Activated CD4-positive, alpha-beta T cell treated with anti-CD3 and anti-CD28 coated beads, Interleukin-2, amount 50 U/mL, for 1 hour (primary cell): ENCODE results near the gene OR10G3.
"Not testable (repeated sequence)": the region's sequence is repeated elsewhere in the genome, so short reads cannot be mapped to it uniquely, and the experiment has no call there.

ENCODE experiments used
- DNase-seq: peaks from one replicate; pipeline ENCODE4 v3.0.0-alpha.2; 2020

OR10G3 gene, protein sequence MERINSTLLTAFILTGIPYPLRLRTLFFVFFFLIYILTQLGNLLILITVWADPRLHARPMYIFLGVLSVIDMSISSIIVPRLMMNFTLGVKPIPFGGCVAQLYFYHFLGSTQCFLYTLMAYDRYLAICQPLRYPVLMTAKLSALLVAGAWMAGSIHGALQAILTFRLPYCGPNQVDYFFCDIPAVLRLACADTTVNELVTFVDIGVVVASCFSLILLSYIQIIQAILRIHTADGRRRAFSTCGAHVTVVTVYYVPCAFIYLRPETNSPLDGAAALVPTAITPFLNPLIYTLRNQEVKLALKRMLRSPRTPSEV

DNA sequence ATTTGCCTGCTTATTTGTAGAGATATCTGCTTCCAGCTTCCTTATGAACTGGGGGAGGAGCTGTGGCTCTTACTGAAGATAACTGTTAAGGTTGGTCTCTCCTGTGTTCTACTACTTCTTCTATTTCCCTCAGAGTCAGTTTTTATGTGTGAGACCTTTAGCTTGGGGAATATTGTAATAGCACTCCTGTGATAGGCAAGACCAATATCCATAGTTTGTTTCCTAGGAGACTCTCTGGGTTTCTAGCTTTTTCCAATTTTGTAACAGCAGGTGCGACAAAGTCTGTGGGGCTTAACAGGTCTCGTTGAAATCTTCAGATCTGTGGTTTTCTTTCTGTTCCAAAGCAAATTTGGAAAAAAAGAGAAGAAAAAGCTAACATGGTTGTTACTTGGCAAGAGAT, at the start of gene OR10G3:
Gene OR10G3 (minus strand): TSS at position 101 of the 400 bp plus-strand sequence. CDS start 9,332 bp downstream, outside the sequence.
- no peak for DNase-seq

DNA sequence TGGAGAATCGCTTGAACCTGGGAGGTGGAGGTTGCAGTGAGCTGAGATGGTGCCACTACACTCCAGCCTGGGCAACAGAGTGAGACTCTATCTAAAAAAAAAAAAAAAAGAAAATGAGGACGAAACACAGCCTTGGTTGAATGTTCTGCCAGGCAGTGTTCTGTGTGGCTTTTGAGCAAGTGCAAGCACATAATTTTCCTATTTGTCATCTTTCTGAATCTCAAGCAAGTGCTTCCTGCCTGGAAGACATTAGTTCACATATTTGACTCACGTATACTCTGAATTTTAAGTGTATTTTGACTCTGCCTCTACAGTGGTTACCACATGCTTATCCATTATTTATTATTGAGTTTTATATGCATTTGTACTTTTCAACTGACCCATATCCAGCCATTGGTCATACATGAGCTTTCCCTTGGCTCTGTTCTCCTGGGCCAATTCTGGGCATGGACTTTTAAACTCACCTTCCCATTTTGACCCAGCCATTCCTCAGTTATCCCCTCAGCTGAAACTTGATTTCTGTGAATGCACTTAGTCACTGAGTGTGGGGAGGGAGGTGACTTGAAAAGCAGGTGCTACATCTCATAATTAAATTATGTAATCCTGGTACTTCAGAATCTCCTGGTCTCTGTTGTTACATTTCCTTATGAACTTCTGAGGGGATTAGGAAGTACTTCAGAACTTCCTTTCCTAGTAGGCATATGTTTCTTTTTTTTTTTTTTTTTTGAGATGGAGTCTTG, 46.8 kb upstream of the OR10G3 start:
- DNase-seq = no peak

DNA sequence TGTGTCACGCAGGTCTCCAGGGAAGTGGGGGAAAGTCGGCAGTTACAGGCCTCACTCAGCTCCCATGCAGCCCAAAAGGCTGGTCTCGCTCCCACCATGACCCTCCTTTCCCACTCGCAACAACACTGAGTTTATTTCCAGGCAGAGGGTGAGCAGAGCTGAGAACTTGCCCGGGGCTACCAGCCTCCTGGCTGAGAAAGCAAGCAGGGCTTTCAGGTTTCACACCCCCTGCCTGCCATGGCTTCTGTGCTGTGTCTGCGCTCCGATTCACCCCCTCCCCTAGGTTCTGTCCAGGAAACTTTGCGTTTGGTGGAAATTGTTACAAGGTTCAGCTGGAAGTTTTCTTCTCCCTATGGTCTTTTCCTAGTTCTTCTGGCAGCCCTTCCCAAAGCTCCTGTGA, 37.7 kb upstream of the OR10G3 start:
- DNase-seq = no peak

DNA sequence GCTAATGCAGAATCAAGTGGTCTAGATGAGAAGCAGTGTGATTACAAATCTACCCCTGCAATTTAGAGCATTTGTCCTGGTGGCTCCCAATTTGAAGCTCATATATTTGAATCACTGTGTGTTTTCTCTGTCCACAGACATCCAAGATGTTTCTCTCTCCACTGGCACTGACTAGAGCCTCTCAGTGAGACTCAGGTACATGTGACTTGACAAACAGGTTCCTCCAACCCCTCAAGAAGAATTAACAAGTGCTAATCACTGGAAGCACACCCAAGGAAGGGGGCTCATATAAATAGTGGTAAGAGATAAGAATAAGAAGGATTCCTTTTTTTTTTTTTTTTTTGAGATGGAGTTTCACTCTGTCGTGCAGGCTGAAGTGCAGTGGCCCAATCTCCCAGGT, 34.4 kb upstream of the OR10G3 start:
- DNase-seq = no peak

DNA sequence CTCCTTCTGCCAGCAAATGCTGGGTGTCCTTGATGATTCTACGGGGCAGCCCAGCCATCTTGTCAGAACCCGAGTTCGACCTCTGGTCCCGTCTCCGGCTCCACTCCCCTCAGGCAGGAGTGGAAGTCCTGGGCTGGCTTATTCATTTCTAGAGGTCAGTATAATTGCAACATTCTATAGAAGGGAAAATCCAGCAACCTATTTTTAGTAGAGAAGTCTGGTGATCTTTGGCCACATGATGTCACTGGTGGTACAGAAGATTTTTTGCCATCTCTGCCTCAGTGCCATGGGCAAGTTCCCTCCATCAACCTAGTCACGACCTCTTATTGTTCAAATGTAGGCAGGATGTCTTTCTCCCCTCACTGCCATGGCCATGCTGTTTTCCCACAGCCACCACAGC, 32.4 kb upstream of the OR10G3 start:
- no peak for DNase-seq

DNA sequence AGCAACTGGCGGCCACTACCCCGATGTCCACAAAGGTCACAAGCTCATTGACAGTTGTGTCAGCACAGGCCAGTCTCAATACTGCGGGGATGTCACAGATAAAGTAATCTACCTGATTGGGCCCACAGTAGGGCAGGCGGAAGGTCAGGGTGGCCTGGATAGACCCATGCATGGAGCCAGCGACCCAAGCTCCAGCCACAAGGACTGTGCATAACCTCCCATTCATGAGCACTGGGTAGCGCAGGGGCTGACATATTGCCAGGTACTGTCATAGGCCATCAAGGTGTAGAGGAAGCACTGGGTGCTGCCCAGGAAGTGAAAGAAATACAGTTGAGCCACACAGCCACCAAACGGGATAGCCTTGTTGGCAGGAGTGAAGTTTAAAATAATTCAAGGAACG, 22.3 kb upstream of the OR10G3 start:
- not testable (repeated sequence) for DNase-seq

DNA sequence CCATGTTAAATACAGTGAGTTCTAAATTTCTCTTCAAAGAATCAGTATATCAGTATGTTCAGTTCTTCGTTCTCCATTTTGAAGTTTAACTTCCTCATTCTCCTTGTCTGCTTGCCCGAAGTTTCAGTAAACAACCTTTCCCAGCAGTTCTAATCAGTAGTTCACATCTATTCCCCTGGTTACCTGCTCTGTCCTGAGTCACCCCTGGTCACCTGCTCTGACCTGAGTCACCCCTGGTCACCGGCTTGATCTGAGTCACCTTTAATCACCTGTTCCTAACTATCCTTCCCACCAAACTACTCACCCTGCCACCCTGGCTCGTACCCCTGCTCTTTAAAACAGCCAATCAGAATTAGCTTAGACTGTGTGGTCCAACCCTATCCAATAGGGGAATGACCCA, 9.4 kb upstream of the OR10G3 start:
- no peak for DNase-seq

DNA sequence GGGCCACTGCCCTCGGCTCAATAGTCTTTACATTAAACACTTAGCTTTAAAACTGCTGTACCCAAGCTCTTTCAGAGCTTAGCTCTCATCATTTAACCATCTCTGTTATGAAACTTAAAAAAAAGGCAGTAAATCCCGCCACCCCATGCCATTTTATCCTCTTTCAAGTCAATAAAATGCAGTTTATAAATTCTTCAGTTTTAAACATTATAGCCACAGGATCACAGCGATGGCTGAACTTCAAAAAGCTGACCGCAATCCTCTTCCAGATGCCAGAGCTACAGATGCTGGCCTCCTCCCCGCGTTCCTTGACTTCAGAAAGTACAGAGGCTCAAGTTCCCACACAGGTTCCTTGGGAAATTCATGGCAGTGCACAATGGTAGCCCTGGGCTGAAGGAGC, 4.2 kb downstream of the OR10G3 start:
- DNase-seq = no peak

DNA sequence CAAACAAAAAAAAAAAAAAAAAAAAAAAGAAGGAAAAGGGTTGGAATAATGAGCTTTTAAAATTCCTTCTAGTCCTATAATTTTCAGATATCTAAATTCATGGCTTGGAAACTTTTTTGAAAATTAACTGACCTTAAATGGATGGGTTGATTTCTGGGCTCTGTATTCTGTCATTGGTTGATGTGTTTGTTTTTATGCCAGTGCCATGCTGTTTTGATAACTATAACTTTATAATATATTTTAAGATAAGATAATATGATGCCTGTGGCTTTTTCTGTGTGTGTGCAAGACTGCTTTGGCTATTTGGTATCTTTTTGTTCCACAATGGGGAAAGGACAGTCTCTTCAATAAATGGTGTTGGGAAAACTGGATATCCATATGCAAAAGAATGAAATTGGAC, 7.3 kb downstream of the OR10G3 start:
- DNase-seq = no peak

DNA sequence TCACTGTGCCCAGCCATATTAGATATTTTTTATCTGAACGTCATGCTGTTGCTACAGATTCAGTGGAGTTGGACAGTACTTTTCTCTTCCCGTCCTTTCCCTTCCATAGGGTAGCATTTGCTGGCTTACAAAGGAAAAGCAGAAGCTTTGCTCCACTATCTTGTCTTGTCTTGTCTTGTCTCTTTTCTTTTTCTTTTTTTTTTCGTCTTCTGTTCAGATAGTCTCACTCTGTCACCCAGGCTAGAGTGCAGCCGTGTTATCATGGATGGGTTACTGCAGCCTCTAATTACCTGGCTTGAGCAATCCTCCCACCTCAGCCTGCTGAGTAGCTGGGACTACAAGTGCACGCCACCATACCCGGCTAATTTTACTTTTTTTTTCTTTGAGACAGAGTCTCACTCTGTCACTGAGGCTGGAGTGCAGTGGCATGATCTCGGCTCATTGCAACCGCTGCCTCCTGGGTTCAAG, 21.1 kb downstream of the OR10G3 start:
- no peak for DNase-seq

DNA sequence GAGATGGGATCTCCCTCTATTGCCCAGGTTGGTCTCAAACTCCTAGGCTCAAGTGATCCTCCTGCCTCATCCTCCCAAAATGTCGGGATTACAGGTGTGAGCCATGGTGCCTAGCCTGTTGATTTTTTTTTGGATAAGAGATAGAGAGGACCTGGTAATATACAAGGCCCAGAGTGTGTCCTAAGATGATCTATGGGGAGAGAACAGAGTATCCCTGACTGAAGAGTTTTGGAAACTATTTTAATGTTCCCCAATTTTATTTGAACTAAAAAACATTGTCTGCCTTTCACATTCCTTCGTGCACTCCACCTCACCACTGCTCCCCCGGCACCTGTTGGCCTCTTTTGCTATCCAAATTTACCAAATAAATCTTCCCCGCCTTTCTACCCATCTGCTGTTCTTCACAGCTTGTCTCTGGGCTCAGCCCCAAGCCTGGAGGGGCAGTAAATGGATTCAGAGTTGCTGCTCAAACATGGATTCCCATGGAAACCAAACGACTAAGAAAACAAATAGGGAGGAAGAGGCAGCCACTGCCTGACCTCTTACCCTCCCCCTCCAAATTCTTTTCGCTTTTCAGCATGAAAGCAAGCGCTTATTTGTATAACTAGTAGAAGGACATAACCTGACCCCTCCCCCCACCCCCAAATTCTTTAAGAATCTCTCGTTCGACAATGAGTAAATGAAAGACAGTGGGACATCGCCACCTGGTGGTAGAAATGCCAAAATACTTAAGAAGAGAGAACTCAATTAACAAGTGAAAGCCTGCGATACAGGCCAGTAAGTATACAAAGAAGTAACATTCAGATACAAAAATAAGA, 22.6 kb downstream of the OR10G3 start:
- DNase-seq = peak; percentile 71

DNA sequence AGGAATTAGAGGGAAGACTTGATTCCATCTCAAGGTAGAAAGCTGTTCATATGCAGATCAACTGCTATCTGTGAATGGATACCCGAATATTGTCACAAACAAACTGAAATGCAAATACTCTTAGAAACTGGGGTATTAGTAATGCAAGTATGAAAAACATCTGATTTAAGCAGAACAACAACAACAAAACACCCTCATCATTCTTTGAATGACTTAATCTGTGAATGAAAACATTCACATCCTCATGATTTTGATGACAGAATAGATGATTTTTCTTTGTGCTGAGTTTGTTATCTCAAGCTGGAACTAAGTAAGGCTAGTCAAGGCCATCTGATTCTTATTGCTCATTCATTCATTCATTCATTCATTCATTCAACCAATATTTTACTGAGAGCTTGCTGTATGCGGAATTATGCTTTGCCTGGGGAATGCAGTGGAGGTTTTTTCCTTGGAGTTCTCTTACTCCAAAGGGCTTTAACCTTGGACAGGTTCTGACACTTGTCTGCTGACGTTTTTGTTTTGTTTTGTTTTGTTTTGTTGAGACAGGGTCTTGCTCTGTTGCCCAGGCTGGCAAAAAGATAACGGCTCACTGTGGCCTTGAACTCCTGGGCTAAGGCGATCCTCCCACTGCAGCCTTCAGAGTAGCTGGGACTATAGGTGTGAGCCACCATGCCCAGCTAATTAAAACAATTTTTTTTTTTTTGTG, 23.3 kb downstream of the OR10G3 start:
- no peak for DNase-seq

DNA sequence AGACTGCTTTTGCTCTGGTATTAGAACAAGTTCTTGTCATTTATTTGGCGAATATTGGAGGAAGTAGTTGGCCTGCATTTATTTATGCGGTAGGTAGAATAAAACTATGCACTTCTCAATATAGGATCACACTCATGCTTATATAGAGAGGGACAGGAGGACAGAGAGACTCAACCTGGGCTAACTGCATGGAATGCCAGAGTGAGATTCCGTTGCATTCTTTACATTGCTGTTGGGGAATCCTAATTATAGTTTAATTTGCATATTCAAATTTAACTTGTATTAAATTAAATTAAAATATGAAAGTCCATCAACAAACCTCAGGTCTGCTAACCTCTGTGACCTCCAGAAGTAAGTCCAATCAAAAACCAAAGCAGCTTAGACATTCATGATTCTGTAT, 26.6 kb downstream of the OR10G3 start:
- DNase-seq = no peak

DNA sequence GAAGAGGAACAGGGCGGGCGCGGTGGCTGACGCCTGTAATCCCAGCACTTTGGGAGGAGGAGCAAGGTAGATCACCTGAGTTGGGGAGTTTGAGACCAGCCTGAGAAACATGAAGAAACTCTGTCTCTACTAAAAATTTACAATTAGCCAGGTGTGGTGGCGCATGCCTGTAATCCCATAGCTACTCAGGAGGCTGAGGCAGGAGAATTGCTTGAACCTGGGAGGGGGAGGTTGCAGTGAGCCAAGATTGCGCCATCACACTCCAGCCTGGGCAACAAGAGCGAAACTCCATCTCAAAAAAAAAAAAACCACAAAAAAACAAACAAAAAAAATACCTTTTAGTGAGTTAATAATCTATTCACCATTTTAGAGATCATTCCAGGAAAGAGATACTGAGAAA, 35.3 kb downstream of the OR10G3 start:
- not testable (repeated sequence) for DNase-seq

DNA sequence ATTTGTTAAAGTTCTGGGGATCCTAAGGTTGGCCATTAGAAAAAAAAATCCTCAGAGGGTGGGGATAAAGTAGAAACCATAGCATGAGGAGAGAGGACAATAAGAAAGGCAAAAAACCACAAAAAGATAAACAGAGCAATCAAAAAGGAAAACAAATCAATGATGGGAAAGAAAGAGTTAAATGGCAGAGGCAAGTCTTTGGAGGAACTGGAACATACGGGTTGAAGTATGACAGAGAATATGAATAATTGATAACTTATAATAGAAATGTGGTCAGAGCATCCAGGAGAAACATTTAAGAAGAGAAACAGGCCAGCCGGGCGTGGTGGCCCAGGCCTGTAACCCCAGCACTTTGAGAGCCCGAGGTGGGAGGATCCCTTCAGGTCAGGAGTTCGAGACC, 35.9 kb downstream of the OR10G3 start:
- no peak for DNase-seq

DNA sequence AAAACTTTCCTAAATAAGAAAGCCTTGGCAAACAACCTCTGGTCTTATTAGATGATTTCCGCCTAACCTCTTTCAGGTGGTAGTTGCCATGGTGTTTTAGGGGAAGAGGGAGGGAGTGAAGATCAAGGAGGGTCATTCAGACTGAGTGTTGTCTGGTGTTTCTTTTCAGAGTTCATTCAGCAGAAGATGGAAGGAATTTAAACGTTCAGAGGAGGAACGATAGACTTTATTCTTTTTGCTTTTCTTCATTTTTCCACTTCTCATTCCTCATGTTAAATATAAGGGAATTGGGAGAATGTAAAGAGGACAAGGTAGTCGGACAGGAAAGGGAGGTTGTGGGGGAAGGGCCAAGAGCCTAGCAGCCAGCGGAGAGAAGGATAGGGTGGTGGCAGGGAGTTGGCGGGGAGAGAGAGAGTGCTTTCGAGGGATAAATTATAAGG, 36.3 kb downstream of the OR10G3 start:
- DNase-seq = no peak

DNA sequence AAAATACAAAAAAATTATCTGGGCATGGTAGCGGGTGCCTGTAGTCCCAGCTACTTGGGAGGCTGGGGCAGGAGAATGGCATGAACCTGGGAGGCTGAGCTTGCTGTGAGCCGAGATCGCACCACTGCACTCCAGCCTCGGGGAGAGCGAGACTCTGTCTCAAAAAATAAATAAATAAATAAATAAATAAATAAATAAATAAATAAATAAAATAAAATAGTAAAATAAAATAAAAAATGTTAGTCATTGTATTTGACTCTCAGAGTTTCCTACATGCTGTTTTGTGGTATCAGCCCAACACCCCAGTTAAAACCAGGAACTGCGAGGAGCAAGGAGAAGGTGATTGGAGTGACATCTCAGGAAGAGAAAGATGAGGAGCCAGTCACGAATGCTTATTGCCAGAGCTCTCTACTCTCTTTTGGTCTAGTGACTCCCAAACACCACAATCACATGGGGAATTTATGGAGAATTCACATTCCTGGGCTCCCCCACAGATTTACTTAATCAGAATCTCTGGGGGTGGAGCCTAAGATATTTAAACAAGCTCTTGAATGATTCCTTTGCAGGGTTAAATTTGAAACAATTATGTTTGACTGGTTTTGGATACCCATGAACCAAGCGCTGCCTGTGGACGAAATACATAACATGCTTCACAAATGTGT, 38.3 kb downstream of the OR10G3 start:
- DNase-seq = no peak

DNA sequence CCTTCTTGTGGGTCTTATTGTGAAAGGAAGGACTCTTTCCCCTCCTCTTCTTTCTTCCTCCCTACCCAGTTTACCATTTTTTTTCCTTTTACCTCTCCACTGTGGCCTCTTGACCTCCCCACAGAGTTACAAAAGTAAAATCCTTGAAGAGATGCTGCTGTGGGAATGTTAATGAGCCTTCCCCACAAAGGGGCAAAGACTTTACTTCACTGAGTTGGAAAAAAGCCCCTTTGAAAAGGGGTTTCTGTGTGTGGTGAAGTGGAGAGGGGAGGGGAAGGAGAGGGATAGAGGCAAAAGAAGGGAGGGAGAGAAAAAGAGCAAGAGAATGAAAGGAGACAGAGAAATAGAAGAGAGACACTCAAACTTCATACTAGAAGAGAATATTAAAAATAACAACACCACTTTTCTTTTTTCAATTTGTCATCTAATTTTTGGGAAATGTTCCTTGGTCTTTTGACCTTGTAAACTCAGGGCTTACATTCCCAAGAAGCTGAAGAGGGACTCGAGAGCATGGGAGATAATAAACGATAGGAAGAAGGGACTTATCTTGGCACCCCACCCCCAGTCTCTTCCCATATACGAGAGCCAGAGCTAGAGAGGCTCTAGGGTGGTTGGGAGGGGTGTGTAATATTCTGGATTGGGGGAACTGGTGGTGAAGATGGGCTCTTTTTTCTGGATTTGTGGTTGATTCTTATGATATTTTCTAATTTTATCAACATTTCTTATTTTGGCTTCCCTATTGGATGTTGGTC, 40.5 kb downstream of the OR10G3 start:
- DNase-seq = no peak

DNA sequence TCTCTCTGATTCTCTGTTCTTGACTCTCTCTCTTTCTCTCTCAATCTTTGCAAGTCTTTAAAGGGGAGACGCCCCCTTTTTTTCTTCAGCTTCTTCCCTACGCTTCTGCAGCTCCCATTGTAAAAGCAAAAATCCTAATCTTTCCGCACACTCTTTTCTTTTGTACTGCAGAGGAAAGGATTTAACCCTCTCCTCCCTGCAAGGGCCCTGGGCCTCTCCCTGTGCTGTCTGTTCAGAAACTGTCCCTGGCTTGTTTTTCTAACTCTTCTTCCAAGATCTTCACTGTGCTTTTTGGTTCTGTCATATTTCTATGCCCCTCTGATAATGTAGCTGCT, 42.8 kb downstream of the OR10G3 start:
- DNase-seq = no peak

DNA sequence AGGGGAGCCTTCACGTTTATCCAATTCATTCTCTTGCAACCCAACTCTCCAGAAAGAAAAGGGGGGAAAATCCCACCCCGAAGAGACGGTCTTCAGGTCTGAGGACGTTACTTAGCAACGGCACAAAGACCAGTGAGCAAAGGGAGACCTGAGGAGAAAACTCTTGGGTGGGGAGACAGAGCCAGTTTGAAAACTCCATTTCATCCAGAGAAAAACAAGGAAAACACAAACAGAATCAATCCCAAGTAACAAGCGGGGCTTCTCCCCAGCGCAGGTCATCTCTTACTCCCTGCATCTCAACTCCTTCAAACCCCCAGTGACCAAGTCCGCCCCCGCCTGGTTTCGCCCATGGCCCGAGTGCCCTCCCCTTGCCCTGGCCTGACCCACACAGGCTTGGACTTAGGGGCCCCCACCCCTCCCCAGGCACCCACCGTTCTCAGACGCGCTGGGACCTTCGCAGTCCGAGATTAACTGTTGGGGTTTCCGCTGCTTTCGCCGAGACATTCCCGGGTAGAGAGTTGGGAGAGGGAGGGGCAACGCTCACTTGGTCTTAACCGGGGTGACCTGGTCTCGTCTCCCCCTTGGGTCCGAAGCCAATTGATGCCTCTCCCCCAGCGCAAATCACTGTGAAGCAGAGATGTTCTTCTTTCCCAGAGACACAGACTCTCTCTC, 43.3 kb downstream of the OR10G3 start:
- no peak for DNase-seq
